OCI-LY1 (cell line): ENCODE results near the gene SFSWAP.
"Not testable (repeated sequence)": the region's sequence is repeated elsewhere in the genome, so short reads cannot be mapped to it uniquely, and the experiment has no call there.

Experiments
- CTCF ChIP-seq: fragments of 200-600 bp; sonication (generic), shearing (Covaris generic); IDR thresholded peaks from 2 replicates; pipeline ENCODE4 v1.5.1; 2017; ENCODE audit warnings: mild to moderate bottlenecking, antibody characterized with exemption, low read length, moderate library complexity, mixed read lengths
- EZH2 ChIP-seq: fragments of 200-600 bp; sonication (generic), shearing (Covaris generic); IDR thresholded peaks from 2 replicates; pipeline ENCODE4 v1.8.0; 2017; ENCODE audit warnings: borderline replicate concordance, mixed run types, mild to moderate bottlenecking, antibody characterized with exemption, low read length, moderate library complexity, mixed read lengths

- not testable (repeated sequence) for TF ChIP-seq CTCF, EZH2
Observed at GRCh38 chr12:131809476-131810254, 98.8 kb downstream of the SFSWAP start.
